Dermis blood vessel endothelial cell (primary cell): Measurements from ENCODE around the gene DNTT. TPM values are rescaled to one million over a fixed set of nuclear protein-coding genes. Genes with fewer than 3 reads are reported as not detected.

Source experiments
- DNase-seq: peaks from one replicate; pipeline ENCODE4 v3.0.0; 2010
- total RNA-seq: library from RNA; depleted of rRNA; stranded (reverse); fragments of >200 nt; gene quantifications from 2 replicates; pipeline ENCODE4 v1.2.3, GENCODE V29; 2014

The DNTT gene
- total RNA-seq, 1 donor from 2014 or later = not detected

DNA sequence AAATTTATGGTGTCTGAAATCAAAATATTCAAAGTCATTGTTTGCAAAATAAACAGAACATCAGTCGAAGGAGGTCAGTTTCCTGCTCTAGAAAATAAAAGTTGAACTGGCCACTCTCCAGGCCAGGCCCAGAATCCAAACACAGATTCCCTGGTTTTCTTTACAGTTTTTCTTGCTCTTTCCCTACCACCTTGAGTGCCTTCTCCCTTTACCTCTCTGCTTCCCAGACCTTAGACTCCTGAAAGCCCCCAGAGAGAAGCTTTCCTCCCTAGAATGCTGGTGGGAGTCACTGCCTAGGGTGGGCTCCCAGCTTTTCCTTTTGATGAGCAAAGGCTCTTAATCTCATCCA lies 6.1 kb downstream of the DNTT start:
- DNase-seq = no peak

GRCh38 chr10:96311180-96311715 lies 7.0 kb downstream of the DNTT start:
- DNase-seq = no peak

DNA sequence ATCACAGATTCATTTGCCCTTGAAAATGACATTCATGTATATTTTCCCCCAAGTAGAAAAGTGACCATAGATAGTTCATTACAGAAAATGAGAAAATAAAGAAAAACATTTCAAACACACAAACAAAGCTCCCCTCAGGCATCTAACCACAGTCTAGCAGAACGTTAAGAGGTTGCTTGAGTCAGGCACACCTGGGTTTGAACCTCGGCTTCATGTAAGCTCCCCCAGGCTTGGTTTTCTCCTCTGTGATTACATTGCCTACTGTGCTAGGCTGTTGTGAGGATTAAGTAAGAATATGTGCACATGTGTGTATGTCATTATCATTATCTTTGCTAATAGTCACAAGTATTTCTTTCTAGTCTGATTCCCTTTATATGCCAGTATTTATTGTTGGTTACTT lies 9.1 kb downstream of the DNTT start:
- no peak for DNase-seq

DNA sequence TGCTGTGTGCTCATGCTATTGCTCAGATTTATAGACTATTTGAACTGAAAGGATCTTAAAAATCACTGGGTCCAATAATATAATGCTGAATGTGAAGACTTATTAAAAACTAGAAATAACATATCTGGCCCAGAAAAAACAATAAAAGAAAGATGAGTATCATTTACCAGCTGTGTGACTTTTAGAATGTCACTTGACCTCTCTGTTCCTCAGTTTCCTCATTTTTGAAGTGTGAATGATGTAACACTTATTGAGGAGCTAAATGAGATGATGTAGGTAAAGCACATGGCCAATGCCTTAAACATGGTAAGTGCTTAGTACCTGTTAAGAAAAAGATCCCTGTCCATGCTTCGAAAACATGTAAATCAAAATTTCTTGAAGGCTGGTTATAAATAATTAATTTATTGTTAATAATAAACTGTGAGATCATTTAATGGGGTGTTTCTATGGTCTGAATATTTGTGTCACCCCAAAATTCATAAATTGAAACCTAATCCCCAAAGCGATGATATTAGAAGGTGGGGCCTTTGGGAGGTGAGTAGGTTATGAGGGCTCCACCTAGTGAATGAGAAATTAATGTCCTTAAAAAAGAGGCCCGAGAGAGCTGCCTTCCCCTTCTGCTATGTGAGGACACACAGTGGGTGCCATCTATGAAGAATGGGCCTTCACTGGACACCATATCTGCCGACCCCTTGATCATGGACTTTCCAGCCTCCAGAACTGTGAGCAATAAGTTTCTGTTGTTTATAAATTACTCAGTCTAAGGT lies 13.0 kb downstream of the DNTT start:
- DNase-seq = no peak

- DNase-seq = peak; percentile 11
Measured at GRCh38 chr10:96319754-96320474, 15.7 kb downstream of the DNTT start.

DNA sequence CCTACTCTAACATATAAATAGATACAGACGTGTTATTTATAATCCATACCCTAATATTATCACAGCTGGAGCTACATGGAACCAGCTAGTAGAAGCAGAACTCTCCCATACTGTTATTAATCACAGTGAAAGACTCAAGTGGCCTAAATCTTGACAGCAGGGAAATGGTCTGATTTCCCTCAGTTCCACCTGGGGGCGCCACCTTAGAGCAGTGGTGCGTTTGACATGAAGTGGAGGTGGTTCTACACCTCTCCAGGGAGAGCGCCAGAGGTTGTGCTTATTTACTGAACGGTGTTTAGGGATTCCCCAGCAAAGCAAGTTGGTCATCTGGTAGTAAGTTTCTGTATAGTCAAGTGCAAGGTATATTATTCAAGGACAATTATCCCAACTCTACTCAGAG lies 17.6 kb downstream of the DNTT start:
- DNase-seq = no peak

DNA sequence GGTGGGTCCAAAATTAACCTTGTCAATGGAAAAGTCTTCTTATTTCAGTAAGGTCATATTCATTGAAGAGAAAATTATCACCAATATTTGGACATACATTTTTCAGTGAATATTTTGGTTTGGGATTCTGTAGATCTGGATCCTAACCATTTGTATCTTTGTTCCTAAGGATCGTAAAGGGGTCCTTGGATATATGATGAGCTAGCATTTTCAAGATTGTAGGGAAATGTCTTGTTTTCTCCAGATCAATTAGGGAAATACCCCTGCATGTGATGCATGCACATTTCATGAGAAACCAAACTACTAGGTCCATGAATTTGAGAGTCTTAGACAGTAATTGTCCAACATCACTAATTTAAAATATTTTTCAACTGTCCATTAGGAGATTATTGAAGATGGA lies 18.0 kb downstream of the DNTT start:
- no peak for DNase-seq

- no peak for DNase-seq
Measured at GRCh38 chr10:96324447-96324846, 20.2 kb downstream of the DNTT start.

DNA sequence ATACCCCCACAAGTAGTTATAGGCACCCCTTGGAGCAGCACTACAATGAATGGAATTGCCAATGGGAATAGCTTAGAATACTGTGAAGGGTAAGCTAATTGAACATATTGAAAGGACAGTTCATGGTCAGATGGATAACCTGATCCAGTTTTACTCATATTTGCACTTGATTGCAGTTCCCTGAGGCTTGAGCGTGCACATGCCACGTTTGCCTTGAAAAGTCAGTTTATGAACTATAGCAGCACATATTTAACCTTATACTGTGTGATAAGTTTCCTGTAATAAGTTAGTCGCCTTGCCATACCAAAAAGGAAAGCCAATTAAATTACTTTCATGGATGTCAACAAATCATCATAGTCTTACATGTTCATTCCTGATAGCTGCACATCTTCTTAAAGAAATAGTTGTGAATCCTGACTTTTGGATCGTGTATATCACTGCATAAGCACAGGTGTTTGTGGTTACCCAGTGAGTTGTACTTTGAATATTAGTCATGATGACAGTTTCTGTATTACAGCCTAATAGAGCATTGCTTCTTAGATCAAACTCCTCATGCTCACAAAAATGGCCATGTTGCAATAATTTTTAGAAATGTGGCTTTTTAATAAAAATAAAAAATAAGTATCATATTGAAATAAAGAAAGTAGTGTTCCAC lies 21.6 kb downstream of the DNTT start:
- DNase-seq = no peak

GRCh38 chr10:96327462-96327861 lies 23.2 kb downstream of the DNTT start:
- no peak for DNase-seq

GRCh38 chr10:96333101-96333500 lies 28.9 kb downstream of the DNTT start:
- no peak for DNase-seq

- peak; percentile 69 for DNase-seq
Measured at GRCh38 chr10:96334616-96335526, 30.6 kb downstream of the DNTT start.

DNA sequence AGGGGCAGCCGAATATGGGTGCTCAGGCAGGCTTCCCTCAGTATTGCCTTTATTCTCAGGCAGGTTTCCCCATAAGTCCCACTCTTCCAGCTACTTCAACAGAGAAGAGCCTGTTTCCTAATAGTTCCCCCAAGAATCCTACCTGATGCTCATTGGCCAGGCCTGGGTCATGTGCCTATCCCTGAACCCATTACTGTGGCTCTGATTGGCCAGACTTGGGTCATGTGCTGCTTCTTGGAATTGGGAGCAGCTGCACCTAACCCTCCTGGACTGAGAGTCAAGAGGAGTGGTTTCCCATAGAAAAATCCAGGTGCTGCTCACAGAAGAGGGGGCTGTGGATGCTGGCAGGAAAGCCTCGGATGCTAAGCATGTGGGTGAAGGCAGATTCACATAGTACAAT lies 32.9 kb downstream of the DNTT start:
- DNase-seq = no peak

GRCh38 chr10:96338279-96338925 lies 34.2 kb downstream of the DNTT start:
- no peak for DNase-seq

DNA sequence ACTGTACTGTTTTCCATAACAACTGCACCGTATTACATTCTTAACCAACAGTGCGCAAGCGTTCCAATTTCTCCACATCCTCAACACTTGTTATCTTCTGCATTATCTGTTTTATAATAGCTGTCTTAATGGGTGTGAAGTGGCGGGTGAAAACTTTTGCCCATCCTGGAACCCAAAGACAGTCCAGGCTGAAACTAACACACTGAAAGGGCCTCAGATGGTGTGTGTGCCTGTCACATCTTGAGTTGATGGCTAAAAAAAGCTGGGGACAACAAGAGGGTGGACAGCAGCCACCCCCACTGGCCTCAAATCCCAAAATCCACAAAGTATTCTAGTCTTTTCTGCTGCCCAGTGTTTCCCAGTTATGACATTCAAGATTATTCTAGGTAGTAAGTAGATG lies 35.1 kb downstream of the DNTT start:
- DNase-seq = no peak

DNA sequence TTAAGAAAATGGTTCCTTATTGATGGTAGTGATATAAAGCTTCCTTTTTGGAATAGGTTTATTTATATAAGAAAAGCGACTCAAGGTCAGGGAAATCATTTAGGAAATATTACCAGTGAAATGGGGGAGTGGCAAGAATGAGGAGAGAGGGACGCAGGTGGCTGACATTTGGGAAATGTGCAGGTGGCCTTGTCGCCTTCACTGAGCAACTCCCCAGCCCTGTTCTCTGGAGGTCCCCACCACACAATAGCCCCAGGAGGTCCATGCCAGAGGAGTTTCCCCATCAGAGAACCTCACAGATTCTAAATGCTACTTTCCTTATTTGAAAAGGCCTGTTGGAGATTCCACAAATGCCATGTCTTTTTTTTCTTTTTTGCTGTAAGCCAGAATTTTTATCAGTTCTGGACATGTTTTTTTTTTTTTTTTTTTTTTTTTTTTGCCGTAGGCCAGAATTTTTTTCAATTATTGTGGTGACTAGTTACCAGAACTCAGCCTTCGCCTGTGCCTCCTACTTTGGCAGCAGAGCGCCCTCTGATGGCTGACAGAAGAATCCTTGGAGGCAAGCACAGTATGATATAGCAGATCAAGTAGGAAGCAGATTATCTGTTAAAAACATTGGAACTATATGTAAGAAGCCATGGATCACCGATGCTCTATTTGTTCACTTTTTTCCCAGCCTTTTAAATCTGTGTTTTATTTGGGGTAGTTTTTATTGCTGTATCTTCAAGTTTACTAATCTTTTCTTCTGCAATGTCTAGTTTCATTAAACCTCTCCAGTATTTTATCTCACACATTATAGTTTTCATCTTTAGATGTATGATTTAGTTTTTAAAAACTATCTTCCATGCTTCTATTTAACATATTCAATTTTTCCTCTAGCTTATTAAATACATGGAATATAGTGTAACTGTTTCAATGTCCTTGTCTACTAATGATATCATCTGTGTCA lies 36.0 kb downstream of the DNTT start:
- DNase-seq = peak; percentile 82

DNA sequence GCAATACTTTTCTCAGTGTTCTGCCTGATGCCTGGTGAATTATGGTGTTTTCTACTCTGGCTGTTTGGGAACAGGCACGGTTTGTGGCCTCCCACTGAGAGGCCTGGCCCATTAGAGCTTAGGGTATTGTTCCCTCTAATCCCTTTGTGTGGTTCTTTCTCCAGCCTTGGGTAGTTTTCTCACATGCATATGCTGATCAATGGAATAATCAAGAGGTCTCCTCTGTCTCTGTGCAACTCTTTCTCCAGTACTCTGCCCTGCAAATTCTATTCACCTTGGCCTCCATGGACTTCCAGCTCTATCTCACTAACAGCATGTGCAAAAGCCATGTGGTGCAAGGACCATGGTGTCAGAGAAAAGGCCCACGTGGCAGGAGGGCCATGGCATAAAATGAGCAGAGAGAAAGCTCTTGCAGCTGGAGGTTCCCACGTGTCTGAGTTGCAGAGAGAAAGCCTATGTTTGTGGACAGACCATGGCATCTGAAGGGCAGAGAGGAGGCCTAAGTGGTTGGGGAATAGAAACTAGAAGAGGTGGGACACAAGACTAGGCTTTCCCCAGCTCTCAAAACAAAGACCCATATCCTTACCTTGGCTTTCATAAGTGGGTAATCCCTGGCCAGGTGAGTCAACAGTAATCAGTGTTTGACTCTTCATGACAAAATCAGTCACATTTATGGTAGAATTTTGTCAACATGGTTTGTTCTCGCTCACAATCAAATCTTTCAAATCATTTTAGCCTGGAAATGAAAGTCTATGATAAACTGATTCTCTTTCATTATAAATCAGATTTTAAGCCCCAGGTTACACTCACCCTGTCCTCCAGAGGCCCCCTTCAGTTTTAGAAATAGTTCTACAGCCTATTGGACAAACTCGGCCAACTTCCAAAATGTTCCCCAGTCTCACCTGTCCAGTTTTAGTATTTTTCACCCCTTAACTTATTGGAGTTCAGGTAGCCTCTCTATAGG lies 37.3 kb downstream of the DNTT start:
- no peak for DNase-seq

GRCh38 chr10:96342402-96342801 lies 38.2 kb downstream of the DNTT start:
- DNase-seq = no peak

DNA sequence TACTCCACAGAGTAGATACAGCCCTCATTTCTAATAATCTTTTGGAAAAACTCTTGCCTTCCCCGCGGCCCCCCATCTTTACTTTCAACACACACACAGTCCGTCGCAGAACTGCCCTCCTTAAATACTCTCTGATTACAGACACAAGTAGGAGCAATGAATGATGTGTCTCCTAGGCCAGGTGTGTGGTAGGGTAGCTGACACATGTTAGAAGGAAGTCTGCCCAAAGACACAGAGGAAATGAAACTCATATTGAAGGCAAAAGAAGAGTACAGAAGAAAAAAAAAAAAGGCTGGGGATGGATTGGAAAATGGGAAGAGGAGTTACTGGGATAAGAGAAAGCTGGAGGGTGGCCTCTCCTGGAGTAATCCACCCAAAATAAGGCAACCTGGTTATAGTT lies 39.9 kb downstream of the DNTT start:
- DNase-seq = no peak

- peak; percentile 54 for DNase-seq
Measured at GRCh38 chr10:96345222-96345621, 41.0 kb downstream of the DNTT start.
